Colonic mucosa (tissue), 4 donors: Measurements from ENCODE around the gene CAPRIN1. TPM values are rescaled to one million over a fixed set of nuclear protein-coding genes. Genes with fewer than 3 reads are reported as not detected.

Experiments used
- DNase-seq: peaks from one replicate; pipeline ENCODE4 v3.0.0-alpha.2; 2020
- H3K27ac ChIP-seq: fragments of 200-600 bp; one replicate; pipeline ENCODE4 v1.8.0; 2021
- H3K27me3 ChIP-seq: fragments of 200-600 bp; one replicate; pipeline ENCODE4 v1.8.0; 2021
- H3K36me3 ChIP-seq: fragments of 200-600 bp; one replicate; pipeline ENCODE4 v1.8.0; 2021
- H3K4me1 ChIP-seq: fragments of 200-600 bp; one replicate; pipeline ENCODE4 v1.8.0; 2021; ENCODE audit warnings: mild to moderate bottlenecking
- H3K4me3 ChIP-seq: fragments of 200-600 bp; one replicate; pipeline ENCODE4 v1.8.0; 2021
- H3K9ac ChIP-seq, 2 donors: one replicate each; pipeline ENCODE4 v1.7.0; 2013; ENCODE audit warnings: control low read depth in 2 of 2, low read depth in 2 of 2, low read length in 2 of 2
- H3K9me3 ChIP-seq: fragments of 200-600 bp; one replicate; pipeline ENCODE4 v1.8.0; 2021
- CTCF ChIP-seq: fragments of 200-600 bp; IDR thresholded peaks from one replicate; pipeline ENCODE4 v1.8.0; 2022; ENCODE audit warnings: antibody characterized with exemption, mild to moderate bottlenecking
- intact Hi-C: fragments of 100-400 bp; cut with DNase I; formaldehyde crosslinking; loops from one replicate; pipeline ENCODE4 v1.14.1; 2022
- total RNA-seq, 2 donors: library from RNA; stranded (reverse); fragmentation: NEBNext Ultra II Directional in 1 of 2; extraction: Animal tissue kit (Norgen Biotek cat#: 25700) in 1 of 2; gene quantifications; one replicate each; pipeline ENCODE4 v1.2.1, GENCODE V29; 2021
- donor health status: healthy.
- donor health status: DM: no; HTN: no; CAD: no.
- donor health status: DM: no; HTN: no; CAD: no.

Gene CAPRIN1
- total RNA-seq, 2 donors from 2014 or later, result 182 to 274 TPM

- Histone ChIP-seq H3K27ac (no peak overlapping the region), H3K9me3 (no peaks in the 10 kb centered on the region), H3K27me3 (no peaks in the 10 kb centered on the region), H3K4me1 (no peaks in the 10 kb centered on the region), H3K9ac (no peak overlapping the region), H3K4me3 (no peak overlapping the region), H3K36me3 (peaks cover 13% of the 10 kb centered on the region)
- intact Hi-C loops, result no loop called here
- TF ChIP-seq CTCF, result no peak
- no peak for DNase-seq
These were observed 99.1 kb downstream of the CAPRIN1 start for GRCh38 chr11:34150494-34151151.

Other genes starting within 250 kb of the CAPRIN1 start
- gene LMO2, start 159.7 kb upstream of the CAPRIN1 start, total RNA-seq, result 10 to 100 TPM in 1 of 2 donors, 1 to 10 TPM in 1; 7.2 to 11.3 TPM
- gene NAT10, start 53.9 kb downstream of the CAPRIN1 start, total RNA-seq, result 10 to 100 TPM; 24.1 to 48.0 TPM